Amniotic stem cell (primary cell): Measurements from ENCODE around the gene SORD.
"Not testable (repeated sequence)": the region's sequence is repeated elsewhere in the genome, so short reads cannot be mapped to it uniquely, and the experiment has no call there.

Source experiments
- DNase-seq: peaks from one replicate; lab custom pipeline; 2025; lab: John Stamatoyannopoulos, UW

Gene SORD

DNA sequence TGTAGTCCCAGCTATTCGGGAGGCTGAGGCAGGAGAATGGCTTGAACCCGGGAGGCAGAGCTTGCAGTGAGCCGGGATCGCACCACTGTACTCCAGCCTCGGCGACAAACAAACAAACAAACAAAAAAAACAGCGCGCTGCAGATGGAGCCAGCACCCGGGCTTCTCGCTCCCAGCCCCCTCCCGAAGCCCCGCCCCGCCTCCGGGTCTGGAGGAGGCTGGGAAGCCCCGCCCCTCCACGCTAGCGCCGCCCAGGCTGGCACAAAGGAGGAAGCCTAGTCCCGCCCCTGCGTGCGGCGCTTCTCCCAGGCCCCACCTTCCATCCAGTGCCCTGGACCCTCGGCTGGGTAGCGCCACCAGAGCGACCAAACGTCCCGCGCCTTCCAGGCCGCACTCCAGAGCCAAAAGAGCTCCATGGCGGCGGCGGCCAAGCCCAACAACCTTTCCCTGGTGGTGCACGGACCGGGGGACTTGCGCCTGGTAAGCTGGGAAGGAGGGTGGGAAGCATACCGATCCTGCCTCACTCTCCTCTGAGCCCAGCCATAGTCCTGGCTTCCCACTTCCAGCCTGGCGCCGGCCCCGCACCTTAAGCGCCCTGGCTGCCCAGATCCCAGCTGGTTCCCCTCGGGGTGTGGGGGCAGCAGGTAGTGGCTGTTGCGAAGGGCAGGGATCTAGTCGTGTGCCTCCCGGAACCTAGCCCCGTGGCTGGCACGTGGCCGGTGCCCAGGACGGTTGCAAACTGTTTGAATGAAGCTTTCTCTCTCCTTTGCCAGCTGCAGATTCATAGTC lies at the start of gene SORD:
TSS of gene SORD (plus strand) at position 325 of the 788 bp plus-strand sequence. CDS start at position 414, 89 bp downstream.
- DNase-seq = peak; percentile 63

DNA sequence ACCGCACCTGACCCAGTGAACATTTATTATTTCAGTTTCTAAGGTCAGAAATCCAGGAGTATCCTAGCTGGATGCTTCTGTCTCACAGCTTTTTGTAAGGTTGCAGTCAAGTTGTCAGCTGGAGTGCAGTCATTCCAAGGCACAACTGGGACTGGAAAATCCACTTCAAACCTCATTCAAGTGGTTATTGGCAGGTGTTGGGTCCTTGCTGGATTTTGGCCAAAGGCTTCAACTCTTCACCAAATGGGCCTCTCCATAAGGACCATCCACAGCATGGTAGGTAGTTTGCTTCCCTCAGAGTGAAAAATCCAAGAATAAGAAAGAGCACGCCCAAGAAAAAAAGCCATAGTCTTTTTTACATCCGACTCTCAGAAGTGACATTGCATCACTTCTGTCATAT lies 46.8 kb upstream of the SORD start:
- DNase-seq = not testable (repeated sequence)

DNA sequence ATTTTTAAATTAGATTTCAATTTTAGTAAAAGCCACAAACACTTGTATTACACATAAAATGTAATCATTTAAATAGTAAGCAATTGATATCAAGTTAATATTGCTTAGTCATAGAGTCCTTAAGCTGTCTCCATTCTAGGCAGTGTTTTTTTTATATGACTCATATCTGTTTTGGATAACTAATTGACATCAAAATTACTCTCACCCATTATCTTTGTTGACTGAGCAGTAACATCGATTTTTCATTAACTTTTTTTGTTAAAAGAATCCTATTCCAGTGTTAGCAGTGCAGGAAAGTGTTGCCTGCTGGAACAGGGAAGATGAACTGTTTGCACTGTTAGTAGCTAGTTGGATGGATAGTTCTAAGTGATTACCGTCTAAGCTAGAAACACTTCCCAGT lies 45.2 kb upstream of the SORD start:
- not testable (repeated sequence) for DNase-seq

DNA sequence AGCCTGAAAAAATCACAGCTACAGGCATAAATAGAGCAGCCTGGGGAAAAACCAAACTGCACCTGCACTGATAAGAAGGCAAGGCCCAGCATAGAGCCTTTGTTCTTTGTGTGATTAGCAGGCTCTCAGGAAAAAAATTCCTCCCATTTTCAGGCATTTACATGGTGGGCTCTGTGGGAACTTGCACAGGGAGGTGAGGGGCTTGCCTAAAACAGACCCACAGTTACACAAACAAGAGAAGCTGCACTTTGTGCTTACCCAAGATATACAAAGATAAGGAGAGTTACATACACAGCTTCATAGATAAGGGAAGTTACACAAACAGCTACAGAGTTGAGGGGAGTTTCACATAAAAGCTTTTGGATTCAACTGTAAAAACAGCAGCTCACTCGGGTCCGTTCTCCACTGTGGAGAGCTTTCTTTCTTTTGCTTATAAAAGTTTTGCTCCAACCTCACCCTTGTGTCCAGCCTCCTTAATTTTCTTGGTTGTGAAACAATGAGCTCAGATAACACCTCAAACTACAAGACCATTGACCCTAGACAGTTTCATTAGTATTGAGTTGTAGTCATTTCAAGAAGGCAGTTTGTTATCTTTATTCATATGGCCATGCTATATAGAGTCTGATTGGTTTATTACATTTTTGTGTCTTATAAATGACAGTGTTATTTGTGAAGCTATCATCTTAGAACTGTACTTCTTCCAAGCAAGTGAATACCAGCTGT lies 43.2 kb upstream of the SORD start:
- DNase-seq = not testable (repeated sequence)

DNA sequence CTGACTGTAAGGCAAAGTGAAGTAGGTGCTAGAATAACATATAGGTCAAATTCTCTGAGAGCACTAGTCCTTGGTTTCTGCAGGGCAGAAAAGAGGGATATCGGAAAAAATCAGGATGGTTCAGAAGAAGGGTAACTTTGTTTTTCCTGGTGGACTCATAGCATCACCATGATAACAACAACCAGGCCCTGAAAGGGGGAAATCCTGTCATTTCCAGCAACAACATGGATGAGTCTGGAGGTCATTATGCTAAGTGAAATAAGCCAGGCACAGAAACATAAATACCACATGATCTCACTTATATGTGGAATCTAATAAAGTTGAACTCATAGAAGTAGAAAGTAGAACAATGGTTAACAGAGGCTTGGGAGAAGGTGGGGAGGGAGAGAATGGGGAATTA lies 38.9 kb upstream of the SORD start:
- DNase-seq = not testable (repeated sequence)

- DNase-seq = not testable (repeated sequence)
These were observed 36.5 kb upstream of the SORD start for GRCh38 chr15:44986346-44987055.

GRCh38 chr15:44987711-44988110 lies 35.3 kb upstream of the SORD start:
- DNase-seq = not testable (repeated sequence)

GRCh38 chr15:44988184-44988869 lies 34.7 kb upstream of the SORD start:
- not testable (repeated sequence) for DNase-seq

DNA sequence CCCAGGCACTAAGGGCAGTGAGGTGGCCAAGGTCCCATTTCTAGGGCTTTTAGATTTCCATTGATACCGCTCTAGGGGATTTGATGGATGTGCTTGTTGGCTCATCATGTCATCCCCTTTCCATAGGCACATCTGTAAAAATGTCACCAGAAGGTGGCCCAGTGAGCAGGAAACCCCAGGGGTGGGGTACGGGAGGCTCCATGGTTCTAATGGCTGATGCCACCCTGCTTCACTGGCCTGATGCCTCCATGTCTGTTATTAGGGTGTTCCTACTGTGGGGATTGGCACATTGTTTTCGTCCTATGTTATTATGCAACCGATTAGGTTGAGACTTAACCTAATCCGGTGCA lies 34.1 kb upstream of the SORD start:
- DNase-seq = not testable (repeated sequence)

DNA sequence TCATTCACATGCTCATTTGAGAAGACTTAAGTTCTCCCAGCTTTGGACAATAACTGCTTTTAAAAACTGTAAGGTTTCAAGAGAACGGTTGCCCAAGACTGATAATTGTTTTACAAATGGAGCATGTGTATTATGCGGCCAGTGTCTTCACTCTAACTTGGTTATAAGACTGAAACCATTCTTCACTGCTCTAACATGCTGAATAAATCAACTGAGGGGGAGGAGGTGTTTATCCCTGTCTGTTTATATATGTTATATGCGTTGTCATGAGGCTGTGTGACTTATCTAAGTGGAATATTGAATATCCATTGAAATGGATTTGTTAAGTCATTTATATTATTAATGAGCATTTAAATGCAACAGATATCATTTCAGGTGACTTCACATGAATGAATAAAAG lies 25.4 kb upstream of the SORD start:
- not testable (repeated sequence) for DNase-seq

DNA sequence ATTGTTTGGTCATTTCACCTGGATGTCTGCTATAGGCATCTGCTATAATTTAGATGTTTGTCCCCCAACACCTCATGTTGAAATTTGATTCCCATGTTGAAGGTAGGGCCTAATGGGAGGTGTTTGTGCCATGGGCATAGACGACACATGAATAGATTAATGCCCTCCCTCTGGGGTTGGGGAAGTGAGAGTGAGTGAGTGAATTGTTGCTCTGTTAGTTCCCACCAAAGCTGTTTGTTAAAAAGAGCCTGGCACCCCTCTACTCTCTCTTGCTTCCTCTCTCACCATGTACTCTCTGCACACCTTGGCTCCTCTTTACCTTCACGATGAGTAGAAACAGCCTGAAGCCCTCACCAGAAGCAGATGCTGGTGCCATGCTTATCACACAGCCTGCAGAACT lies 23.9 kb upstream of the SORD start:
- DNase-seq = no peak

GRCh38 chr15:45001180-45001579 lies 21.8 kb upstream of the SORD start:
- DNase-seq = not testable (repeated sequence)

- not testable (repeated sequence) for DNase-seq
These were observed 19.1 kb upstream of the SORD start for GRCh38 chr15:45003731-45004410.

DNA sequence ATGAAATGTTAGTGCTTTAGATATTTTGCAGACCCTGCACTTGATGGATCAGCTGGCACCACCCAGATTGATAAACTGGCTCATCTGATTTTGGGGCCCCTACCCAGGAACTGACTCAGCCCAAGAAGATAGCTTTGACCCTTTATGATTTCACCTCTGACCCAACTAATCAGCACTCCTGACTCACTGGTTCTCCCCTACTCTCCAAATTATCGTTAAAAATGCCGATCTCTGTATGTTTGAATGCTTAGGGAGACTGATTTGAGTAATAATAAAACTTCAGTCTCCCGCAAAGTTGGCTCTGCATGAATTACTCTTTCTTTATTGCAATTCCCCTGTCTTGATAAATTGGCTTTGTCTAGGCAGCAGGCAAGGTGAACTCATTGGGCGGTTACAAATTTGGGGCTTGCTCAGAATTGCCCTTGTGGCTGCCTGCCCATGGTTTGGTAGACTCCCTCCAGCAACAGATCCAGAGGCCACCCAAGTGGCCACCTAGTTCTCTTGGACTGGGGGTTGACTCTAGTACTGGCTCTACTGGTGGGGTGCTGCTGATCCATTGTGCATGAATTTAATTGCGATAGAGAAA lies 18.3 kb upstream of the SORD start:
- not testable (repeated sequence) for DNase-seq

GRCh38 chr15:45009046-45009445 lies 13.9 kb upstream of the SORD start:
- DNase-seq = no peak

GRCh38 chr15:45015114-45015513 lies 7.9 kb upstream of the SORD start:
- not testable (repeated sequence) for DNase-seq

DNA sequence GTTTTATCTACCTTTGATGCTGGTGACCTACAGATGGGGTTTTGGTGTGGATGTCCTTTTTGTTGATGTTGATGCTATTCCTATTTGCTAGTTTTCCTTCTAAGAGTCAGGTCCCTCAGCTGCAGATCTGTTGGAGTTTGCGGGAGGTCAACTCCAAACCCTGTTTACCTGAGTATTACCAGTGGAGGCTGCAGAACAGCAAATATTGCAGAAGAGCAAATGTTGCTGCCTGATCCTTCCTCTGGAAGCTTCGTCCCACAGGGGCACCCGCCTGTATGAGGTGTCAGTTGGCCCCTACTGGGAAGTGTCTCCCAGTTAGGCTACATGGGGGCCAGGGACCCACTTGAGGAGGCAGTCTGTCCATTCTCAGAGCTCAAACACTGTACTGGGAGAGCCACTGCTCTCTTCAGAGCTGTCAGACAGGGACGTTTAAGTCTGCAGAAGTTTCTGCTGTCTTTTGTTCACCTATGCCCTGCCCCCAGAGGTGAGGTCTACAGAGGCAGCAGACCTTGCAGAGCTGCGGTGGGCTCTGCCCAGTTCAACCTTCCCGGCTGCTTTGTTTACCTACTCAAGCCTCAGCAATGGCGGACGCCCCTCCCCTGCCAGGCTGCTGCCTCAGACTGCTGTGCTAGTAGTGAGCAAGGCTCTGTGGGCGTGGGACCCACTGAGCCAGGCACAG lies 2.6 kb upstream of the SORD start:
- not testable (repeated sequence) for DNase-seq

- DNase-seq = not testable (repeated sequence)
These were observed 2.1 kb upstream of the SORD start for GRCh38 chr15:45020901-45021259.

- DNase-seq = no peak
These were observed 1.6 kb upstream of the SORD start for GRCh38 chr15:45021348-45021747.

DNA sequence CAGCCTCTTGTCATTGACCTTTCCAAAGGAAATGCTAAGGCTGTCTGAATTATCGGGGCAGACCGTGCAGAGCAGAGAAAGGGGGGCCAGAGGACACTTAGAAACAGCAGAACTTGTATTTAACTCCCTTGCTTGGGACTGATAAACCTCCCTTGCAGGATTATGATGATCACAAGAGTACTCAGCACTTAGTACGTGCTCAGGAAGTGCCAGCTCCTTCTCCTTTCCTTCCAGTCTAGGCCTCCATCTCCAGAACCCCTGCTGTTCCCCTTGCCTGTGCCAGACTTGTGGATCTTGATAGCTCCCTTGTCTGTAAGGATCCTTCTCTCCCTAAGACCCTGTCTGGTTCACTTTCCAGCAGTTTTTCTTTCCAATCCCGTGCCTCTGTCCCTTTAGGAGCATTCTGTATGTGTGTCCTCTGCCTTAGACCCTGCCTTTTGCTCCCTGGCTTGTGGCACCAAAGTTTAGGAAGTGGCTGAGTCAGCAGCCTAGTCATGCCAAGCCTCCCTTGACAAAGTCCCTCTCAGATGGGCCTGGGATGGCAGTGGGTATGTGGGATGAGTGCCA lies 747 bp downstream of the SORD start:
- no peak for DNase-seq
